KBM-7 (cell line): ENCODE results near the gene INPP5B.

Experiments used
- DNase-seq: peaks from one replicate; pipeline ENCODE4 v3.0.0-alpha.2; 2015
- in situ Hi-C: fragments of 300-500 bp; cut with MboI; formaldehyde crosslinking; loops from 2 replicates; pipeline ENCODE4 v1.14.3; 2020; ENCODE audit warnings: low sequenced_read_pairs, low pct_unique_long_range_greater_than_20kb, mixed read lengths

The INPP5B gene

DNA sequence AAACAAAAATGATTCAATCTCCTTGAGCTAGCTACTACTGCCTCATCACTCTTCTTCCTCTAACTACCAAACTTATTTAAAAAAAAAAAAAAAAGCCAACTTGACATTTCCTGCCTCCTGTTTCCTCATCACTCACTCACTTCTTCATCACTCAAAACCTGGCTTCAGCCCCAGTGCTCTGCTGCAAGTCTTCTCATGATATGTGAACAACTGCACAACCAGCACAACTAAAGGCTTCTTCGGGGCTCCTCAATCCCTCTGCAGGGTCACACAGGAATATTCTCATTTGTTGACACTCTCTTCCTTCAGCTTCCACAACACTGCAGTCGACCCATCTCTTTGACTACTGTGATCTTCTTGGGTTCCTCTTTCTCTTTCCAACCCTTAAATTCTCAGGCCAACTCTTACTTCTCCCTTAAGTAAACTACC is 95.1 kb downstream of the INPP5B start:
- in situ Hi-C loops = no loop called here
- DNase-seq = peak; percentile 48

DNA sequence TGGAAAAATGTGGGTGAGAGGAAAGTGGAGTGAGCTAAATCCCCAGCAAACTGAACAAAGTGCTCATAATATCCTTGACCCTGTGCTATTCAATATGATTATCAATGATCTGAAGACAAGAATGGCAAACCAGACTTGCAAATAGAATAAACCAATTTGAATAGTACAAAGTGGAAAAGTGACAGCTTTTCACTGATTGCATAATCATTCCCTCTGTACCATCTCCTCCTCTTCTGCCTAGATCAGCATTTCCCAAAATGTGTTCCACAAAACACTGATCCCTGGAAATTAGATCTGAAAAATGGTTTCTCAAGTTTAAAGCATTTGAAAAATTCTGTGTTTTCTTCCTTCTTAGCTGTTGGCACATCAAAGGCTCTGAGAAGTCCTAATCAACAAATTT is 95.6 kb downstream of the INPP5B start:
- in situ Hi-C loops = no loop called here
- DNase-seq = no peak

DNA sequence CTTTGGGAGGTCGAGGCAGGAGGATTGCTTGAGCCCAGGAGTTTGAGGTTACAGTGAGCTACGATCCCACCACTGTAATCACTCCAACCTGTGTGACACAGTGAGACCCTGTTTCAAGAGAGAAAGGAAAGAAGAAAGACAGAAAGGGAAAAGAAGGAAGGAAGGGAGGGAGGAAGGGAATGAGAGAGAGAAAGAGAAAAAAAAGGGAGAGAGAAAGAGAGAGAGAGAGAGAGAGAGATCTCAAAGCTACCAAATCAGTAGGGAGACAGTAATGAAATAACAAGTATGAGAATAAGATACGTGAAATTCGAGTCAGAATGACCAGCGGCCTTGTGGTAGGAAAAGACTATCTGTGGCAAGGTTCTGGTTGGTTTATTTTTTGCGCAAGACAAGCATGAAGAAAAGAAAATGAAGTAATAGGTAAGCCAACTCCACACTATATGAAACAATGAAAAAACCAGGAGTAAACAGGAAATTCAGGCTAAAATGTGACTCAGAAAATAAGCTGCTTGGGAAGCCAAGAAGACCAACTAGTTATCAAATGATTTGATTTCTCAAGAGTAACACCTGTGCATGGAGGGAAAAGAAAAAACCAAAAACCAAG is 96.4 kb downstream of the INPP5B start:
- in situ Hi-C loops = no loop called here
- DNase-seq = no peak

DNA sequence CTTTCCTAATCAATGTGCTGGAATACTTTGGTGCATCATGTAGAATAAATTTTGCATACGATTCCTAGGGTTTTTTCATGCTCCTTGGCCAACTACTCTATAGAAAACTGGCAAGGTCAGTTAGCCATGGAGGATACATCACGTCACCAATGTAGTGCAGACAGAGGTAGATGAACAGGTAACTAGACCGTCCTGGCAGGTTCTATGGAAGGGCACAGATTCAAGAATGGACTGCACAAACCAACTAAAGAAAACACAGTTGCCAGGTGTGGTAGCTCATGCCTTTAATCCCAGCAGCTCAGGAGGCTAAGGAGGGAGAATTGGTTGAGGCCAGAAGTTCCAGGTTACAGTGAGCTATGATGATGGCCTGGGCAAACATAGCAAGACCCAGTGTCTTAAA is 97.4 kb downstream of the INPP5B start:
- in situ Hi-C loops = no loop called here
- DNase-seq = no peak

DNA sequence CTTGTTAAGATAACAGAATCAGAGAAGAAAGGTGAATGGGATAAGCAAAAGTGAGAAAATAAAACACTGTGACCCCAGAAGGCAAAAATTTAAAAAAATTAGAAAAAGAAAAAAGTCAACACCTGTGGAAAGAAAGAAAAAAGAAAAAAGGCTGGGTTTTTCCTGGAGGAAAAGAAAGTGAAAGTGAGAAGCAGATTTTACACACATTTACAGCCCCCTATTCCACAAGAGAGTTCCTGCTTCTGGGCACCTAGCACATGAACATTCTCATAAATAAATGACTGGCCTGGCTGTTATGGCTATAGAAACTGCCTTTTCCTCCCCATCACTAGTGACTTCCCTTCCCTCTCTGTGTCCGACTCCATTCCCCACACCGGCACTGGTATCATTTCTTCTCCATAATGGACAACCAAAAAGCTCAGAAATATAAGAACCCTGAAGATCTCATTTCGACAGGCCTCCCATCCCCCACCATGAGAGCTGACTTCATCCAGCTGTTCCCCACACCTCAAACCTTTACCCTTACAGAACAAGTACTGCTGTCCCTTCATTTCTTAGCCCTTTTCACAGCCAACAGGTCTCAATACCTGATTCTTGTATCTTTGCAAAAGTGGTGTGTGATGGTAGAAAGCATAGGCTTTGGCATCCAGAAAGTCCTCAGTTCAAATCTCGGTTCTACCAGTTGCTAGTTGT is 100.1 kb downstream of the INPP5B start:
- DNase-seq = no peak
- in situ Hi-C loops = no loop called here

DNA sequence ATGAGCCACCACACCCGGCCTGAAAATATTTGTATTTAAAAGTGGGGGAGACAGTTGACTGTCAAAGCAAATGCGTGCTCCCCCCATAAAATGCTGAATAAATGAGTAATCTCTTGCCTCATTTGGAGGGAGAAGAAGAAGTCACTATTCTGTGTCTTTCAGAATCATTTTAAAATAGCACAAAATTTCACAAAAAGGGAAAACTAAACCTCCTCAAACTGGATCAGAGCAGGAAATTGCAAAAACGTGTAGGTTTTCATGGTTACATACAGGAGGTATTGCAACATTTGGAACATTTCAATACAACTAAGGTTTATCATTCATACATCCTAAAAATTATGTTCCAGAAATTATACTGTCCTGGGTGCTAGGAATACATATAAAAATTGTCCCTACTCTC is 101.1 kb downstream of the INPP5B start:
- no peak for DNase-seq
- in situ Hi-C loops = no loop called here

DNA sequence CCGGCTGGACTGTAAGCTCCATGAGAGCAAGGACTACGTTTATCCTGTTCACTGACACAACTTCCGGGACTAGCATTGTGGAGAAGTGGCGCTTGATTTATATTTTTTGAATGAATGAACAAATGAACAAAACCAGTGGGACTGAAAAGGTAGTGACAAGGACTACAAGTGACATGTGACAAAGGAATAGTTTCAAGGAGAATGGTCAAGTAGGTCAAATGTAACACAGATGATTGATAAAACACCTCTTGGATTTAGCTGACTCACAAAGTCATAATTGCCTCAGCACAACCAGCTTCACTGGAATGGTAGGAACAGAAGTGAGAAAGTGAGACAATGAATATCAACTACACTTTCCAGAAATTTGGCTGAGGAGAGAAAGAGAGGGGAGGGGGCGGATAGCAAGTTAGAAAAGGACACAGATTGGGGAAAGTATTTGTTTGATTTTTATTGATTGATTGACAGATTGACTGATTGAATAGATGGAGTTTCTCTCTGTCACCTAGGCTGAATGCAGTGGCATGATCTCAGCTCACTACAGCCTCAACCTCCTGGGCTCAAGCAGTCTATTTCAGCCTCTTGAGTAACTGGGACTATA is 101.7 kb downstream of the INPP5B start:
- in situ Hi-C loops = no loop called here
- DNase-seq = no peak

DNA sequence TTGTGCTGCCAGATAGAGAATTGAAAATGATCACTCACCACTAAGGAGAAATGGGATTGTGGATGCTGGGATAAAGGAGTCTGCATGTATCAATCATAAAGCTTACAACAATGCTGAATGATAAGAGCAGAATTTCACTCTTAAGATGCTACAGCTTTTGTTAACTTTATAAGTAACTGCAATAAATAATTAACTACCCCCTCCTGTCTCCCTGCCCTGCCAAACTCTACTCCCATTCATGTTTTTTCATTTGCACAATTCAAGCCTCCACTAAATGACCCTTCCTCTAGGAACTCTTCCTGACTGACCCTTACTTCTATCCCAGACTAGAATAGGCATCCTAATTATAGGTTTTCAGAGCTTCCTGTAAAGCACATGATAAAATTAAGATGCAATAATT is 102.3 kb downstream of the INPP5B start:
- no peak for DNase-seq
- in situ Hi-C loops = no loop called here

DNA sequence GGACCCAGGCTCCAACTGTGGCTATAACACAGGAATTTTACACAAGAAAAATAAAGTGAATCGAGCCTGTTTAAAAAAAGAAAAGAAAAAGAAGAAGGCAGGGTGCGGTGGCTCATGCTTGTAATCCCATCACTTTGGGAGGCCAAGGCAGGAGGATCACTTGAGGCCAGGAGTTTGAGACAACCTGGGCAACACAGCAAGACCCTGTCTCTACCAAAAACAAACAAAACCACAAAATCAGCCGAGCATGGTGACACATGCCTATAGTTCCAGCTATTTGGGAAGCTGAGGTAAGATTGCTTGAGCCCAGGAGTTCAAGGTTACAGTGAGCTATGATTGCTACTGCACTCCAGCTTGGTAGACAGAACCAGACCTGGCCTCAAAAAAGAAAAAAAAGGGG is 105.2 kb downstream of the INPP5B start:
- DNase-seq = no peak
- in situ Hi-C loops = no loop called here

DNA sequence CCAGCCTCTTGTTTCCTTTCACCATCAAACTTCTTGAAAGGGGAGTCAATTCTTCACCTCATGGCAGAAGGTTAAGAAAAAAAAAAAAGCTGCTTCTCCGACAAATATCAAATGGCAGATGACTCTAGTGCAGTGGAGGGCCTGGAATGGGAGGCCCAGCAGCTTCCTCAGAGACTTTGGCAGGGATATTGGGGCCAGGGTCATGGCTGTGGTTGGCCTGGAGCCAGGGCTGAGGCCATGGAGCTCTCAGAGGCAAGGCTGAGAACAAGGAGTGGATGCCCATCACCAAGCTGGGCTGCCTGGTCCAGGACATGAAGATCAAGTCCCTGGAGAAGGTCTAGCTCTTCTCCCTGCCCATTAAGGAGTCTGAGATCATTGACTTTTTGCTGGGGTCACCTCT is 106.1 kb downstream of the INPP5B start:
- DNase-seq = no peak
- in situ Hi-C loops = no loop called here

DNA sequence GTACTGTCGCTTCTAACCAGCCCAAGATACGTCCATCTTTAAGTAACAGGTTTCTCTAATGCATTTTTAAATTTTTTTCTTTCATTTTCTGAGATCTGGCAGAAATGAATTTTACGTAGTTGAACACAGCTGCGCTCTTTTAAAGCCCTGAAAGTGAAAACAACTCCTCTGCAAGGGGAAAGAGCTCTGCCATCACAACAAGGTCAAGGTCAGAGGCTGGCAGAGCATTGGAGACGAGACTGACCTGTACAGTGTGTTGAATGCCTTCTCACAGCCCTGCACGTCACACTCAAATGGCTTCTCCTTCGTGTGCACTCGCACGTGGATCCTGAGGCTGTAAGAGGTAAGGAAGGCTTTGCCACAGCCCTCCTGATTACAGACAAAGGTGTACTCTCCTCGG is 107.2 kb downstream of the INPP5B start:
- in situ Hi-C loops = no loop called here
- no peak for DNase-seq

DNA sequence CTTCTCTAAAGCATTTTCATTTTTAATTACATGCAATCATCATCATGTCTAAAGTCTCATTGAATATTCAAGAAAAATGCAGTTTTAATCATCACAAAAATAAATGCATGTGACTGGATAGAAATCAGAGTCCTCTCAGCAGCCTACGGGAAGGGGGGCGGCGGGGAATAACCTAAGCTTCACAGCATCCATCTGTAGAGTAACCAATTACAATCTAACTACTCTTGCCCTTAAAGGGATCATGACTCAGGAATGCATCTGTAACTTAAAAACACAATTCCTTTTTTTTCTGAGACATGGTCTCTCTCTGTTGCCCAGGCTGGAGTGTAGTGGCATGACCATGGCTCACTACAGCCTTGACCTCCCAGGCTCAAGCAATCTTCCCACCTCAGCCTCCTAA is 110.1 kb downstream of the INPP5B start:
- in situ Hi-C loops = no loop called here
- no peak for DNase-seq

DNA sequence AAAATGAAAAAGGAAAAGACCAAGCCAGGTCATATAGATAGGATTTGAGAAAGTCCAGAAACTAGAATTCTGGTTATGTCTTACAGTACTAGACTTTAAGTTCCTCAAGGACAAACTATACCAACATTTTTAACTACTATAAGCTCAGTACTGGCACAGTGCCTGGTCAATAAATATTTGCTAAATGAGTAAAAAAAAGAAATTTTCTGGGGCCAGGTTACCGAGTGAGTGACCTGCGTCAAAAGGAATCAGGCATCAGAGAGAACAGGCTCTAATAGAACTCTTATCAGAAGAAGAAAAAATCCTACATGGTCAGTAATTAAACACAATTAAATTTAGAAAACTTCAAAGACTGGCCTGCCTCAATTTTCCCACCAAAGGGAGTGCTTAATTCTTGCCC is 115.0 kb downstream of the INPP5B start:
- in situ Hi-C loops = no loop called here
- no peak for DNase-seq

DNA sequence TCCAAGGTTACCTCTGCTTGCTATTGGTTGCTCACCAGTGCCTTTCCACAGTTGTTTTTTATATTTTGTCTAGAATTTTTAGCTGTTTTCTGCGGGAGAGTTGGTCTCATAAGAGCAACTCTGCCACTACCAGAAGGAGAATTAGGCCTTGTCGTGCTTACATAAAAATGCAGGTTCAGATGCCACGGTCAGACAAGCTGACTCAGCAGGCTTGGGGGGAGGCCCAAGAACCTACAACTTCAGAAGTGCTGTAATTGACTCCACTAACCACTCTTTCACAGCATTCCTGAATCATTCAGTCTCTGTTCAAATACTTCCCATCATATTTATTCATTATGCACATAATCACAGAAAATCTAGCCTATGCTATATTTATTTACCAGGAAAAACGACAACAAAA is 115.7 kb downstream of the INPP5B start:
- DNase-seq = no peak
- in situ Hi-C loops = no loop called here

DNA sequence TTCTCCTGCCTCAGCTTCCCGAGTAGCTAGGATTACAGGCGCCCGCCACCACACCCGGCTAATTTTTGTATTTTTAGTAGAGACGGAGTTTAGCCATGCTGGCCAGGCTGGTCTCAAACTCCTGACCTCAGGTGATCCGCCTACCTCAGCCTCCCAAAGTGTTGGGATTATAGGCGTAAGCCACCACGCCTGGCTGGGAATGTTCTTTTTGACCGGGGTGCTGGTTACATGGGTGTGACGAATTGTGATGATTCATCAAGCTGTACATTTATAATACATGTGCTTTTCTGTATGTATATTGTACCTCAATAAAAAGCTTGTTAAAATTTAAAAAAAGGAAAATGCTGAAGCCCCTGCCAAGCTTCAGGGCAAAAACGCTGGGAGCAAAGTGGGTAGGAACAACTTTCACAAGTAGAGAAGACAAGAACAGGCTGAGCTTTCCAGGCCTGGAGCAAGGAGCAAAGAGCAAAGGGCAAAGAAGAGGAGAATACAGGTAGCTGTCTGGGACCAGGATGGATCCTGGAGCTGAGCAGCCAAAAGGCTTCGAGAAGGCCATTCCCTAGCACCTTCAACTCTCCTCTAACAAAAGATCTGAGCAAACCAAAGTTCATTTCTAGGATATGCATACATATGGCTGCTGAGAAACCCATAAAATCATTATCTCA is 118.3 kb downstream of the INPP5B start:
- no peak for DNase-seq
- in situ Hi-C loops = no loop called here

DNA sequence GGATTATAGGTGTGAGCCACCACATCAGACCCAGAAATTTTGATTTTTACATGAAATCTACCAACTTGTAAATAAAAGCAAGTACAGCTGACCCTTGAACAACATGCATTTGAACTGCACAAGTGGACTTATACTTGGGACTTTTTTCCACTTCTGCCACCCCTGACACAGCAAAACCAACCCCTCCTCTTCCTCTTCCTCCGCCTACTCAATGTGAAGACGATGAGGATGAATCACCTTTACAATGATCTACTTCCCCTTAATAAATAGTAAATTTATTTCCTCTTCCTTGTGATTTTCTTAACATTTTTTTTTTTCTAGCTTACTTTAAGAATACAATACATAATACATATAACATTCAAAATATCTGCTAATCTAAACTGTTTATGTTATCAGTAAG is 121.3 kb downstream of the INPP5B start:
- no peak for DNase-seq
- in situ Hi-C loops = no loop called here

DNA sequence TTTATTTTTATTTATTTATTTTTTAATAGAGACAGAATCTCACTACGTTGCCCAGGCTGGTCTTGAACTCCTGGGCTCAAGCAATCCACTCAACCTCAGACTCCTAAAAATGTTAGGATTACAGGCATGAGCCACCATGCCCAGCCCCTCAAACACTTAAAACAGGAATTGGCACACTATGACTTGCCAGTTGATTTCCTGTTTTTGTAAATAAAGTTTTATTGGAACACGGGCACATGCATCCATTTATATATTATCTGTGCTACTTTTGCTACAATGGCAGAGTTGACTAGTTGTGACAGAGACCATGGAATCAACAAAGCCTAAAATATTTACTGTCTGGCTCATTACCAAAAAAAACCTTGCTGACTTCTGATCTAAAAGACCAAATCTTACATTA is 122.9 kb downstream of the INPP5B start:
- DNase-seq = no peak
- in situ Hi-C loops = no loop called here

DNA sequence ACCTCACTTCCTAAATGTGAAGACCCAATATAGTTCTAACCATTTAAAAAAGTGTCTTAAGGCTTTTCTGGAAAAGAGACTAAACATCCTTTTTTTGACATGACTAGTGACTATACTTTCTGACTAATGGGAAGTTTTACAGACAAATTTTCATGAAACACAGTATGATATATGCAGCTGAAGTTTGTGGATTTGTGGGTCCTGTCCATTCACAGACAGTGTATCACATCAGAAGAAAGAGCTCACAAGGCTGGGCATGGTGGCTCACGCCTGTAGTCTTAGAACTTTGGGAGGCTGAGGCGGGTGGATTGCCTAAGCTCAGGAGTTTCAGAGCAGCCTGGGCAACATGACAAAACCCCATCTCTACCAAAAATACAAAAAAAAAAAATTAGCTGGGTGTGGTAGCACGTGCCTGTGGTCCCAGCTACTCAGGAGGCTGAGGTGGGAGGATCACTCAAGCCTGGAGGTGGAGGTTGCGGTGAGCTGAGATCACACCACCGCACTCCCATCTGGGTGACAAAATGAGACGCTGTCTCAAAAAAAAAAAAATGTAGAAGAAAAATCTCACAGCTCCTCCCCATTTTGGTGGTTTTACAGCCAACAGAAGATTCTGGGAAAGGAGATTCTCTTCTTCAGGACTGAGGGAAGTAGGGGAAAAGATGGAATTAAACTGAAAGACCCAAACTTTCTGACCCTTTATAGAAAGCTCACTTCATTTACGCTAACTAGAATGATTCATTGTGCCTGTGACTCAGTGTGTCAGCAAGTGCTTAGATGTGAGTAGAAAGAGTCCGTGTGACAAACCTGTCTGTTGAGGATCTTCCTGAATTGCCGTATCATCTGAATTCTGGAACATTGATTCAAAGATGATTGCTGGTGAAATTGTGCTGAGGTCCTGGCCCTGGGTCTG is 123.7 kb downstream of the INPP5B start:
- DNase-seq = no peak
- in situ Hi-C loops = no loop called here

DNA sequence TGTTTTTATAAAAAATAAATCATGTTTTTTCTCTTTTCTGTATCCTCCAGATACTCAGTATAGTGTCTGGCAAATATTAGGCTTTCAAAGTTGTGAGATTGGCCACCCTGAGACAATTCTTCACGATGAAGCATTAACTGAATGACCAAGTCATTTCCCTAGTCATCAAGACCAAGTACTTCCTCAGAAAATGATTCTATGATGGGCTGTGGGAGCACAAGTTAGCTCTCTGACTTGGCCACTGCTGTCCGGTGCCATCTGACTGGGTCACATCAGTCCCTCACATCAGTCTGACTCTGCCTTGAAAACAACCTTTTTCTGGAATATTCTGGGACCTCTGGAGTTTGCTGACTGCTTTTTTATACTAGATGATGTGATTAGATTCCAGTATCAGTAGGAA is 125.4 kb downstream of the INPP5B start:
- DNase-seq = no peak
- in situ Hi-C loops = no loop called here
